RWPE1 (cell line): ENCODE data around the gene DCST1.
A peak's percentile ranks its signal among the peaks of the same experiment; 100 is the strongest.

Experiments used
- CTCF ChIA-PET: fragments of 350-600 bp; sonication (Branson Sonifier 250); formaldehyde crosslinking; extraction: SDS; loops from one replicate; lab custom pipeline; 2021; lab: Yijun Ruan, JAX
- POLR2A ChIA-PET: fragments of 400-600 bp; formaldehyde crosslinking; extraction: SDS; loops from one replicate; lab custom pipeline; 2020; ENCODE audit warnings: antibody characterized with exemption; ENCODE audit not compliant: low non-redundant PET; lab: Yijun Ruan, JAX
- DNase-seq: peaks from one replicate; pipeline ENCODE4 v3.0.0; 2012; ENCODE audit warnings: low spot score
- H3K27ac ChIP-seq: fragments of 450-650 bp; 2 replicates; pipeline ENCODE4 v1.5.1; 2017
- TF ChIP-seq, protein P1 (sequence below): fragments of 450-650 bp; conservative IDR thresholded peaks from 2 replicates; pipeline ENCODE4 v1.5.1; 2017; ENCODE audit warnings: low read depth, mild to moderate bottlenecking

Gene DCST1

GRCh38 chr1:155076371-155076770 lies 42.7 kb downstream of the DCST1 start:
- ChIA-PET POLR2A (interaction anchor here (0.5 kb wide), 1 partner anchor 995 kb away, joined by 3 read pairs; no protein-coding TSS in a partner anchor), CTCF (no interaction called here)
- no peak for DNase-seq
- TF ChIP-seq, protein P1, sequence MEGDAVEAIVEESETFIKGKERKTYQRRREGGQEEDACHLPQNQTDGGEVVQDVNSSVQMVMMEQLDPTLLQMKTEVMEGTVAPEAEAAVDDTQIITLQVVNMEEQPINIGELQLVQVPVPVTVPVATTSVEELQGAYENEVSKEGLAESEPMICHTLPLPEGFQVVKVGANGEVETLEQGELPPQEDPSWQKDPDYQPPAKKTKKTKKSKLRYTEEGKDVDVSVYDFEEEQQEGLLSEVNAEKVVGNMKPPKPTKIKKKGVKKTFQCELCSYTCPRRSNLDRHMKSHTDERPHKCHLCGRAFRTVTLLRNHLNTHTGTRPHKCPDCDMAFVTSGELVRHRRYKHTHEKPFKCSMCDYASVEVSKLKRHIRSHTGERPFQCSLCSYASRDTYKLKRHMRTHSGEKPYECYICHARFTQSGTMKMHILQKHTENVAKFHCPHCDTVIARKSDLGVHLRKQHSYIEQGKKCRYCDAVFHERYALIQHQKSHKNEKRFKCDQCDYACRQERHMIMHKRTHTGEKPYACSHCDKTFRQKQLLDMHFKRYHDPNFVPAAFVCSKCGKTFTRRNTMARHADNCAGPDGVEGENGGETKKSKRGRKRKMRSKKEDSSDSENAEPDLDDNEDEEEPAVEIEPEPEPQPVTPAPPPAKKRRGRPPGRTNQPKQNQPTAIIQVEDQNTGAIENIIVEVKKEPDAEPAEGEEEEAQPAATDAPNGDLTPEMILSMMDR: no peak
- H3K27ac ChIP-seq: no peak overlapping the region

- ChIA-PET CTCF (interaction anchor here (0.6 kb wide), 1 partner anchor 25 kb away, joined by 3 read pairs; no protein-coding TSS in a partner anchor), POLR2A (interaction anchor here (0.6 kb wide), 1 partner anchor 62 kb away, joined by 5 read pairs; no protein-coding TSS in a partner anchor)
- DNase-seq: no peak
These were observed 43.7 kb downstream of the DCST1 start for GRCh38 chr1:155077346-155077745.

DNA sequence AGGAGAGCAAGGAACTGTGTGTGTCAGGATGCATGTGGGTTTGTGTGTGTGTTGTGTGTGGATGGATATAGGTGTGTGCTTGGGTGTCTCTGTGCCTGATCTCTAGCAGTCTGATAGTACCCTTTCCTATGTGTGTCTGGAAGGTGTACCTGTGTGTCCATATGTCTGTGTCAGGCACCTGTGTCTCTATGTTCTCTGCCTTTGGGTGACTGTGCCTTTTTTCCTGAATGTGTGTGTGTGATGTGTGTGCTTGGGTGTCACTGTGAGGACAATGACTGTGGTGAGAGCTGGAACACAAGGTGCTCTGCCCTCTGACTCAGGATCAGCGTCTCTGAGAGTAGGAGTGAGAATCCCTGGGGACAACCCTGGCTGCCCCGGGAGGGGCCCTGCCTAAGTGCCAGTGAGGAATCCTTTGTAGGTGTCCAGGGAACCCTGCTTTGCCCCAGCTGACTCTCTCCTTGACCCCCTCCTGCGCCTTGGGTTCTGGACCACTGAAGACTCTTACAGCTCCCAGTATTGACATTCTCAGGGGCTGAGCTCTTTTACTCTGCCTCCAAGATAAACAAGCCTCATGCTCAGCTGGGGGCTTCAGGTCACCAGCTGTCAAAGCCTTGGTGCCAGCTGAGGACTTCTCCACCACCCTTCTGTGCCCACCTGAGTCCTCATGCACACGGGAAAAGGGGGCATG lies 44.3 kb downstream of the DCST1 start:
- ChIA-PET CTCF (interaction anchor here (1.2 kb wide), 1 partner anchor 16 kb away, joined by 5 read pairs; no protein-coding TSS in a partner anchor), POLR2A (no interaction called here)
- TF ChIP-seq, protein P1: no peak
- peak overlapping the region; percentile 36 for H3K27ac ChIP-seq
- DNase-seq: no peak

More at GRCh38 chr1:155077346-155077745, 43.7 kb downstream of the DCST1 start:
- TF ChIP-seq, protein P1: no peak
- no peak overlapping the region for H3K27ac ChIP-seq

DNA sequence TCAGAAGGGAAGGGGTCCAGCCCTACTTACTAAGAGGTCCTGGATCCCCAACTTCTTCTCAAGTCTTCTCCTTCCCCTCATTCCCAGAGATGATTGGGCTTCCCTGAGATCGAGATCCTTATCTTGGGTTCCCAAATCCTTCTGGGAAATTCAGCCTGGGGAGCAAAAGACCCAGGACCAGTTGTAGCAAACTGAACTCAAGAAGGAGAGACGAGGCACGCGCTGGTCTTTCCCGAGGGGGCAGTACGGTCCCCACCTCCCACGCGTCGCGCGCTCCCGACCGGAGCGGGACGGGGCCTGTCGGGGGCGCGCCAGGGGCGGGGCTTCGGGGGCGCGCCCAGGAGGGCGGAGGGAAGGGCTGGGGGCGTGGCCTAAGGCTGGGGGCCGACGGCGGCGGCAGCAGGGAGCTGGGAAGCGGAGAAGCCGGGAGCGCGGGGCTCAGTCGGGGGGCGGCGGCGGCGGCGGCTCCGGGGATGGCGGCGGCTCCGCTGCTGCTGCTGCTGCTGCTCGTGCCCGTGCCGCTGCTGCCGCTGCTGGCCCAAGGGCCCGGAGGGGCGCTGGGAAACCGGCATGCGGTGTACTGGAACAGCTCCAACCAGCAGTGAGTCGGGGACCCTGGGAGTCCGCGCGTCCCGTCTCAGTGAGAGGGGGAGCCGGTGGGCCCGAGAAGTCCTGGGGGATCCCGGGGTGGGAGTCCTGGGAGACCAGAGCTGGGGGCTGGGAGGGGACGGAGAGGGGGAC lies 45.0 kb downstream of the DCST1 start, which contains the start of gene EFNA3:
Gene EFNA3, plus strand, starts transcription at position 369 of the 741 bp plus-strand sequence. Its CDS starts 105 bp downstream, at position 474.
- POLR2A ChIA-PET: interaction anchor here (0.8 kb wide), 1 partner anchor 8 kb away, joined by 3 read pairs; no protein-coding TSS in a partner anchor
- peak; percentile 84 for DNase-seq
- CTCF ChIA-PET: interaction anchor here (0.5 to 1.4 kb wide), 7 partner anchors 13 to 268 kb away, joined by 3 to 6 read pairs (median 4); partner anchors contain the start of gene KRTCAP2
- TF ChIP-seq, protein P1: no peak
- peak within 1 kb of the TSS; percentile 36 for H3K27ac ChIP-seq

GRCh38 chr1:155079210-155079486 lies 45.5 kb downstream of the DCST1 start:
- peak overlapping the region; percentile 36; the same call in 1 of the 2 replicates for H3K27ac ChIP-seq
- POLR2A ChIA-PET: interaction anchor here (0.8 kb wide), 1 partner anchor 9 kb away, joined by 3 read pairs; no protein-coding TSS in a partner anchor
- CTCF ChIA-PET: interaction anchor here (0.5 to 1.9 kb wide), 7 partner anchors 12 to 269 kb away, joined by 3 to 8 read pairs (median 4); partner anchors contain the start of gene KRTCAP2
- TF ChIP-seq, protein P1: no peak
- DNase-seq: no peak
